HuH-7.5 (cell line): ENCODE measurements around the gene BBS1.
"Not testable (repeated sequence)": the region's sequence is repeated elsewhere in the genome, so short reads cannot be mapped to it uniquely, and the experiment has no call there.

Source experiments
- DNase-seq: peaks from one replicate; pipeline ENCODE4 v3.0.0; 2011; ENCODE audit warnings: low spot score

BBS1 gene

DNA sequence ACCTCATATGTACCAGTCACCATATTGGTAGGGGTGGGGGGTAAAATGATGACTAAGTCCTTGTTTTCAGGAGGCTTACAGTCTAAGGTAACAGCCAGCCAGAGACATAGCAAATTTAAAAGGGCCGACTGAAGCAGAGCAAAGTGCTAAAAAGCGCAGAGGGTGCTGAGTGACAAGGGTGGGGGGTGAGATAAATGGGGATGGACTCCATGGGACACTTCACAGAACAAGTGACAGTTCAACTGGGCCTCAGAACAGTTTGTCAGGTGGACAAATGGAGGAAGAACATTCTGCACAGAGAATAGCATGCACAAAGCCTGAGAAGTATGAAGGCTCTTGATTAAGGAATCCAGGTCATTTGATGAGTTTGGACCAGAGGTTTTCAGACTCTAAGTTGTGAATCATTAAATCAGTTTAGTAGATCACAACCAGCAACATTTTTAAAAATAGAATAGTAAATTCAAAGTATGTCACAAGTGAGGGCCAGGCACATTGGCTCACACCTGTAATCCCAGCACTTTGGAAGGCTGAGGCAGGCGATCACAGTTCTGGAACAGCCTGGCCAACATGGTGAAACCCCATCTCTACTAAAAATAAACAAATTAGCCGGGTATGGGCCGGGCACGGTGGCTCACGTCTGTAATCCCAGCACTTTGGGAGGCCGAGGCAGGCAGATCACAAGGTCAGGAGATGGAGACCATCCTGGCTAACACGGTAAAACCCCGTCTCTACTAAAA lies 14.0 kb downstream of the BBS1 start:
- DNase-seq, result no peak

DNA sequence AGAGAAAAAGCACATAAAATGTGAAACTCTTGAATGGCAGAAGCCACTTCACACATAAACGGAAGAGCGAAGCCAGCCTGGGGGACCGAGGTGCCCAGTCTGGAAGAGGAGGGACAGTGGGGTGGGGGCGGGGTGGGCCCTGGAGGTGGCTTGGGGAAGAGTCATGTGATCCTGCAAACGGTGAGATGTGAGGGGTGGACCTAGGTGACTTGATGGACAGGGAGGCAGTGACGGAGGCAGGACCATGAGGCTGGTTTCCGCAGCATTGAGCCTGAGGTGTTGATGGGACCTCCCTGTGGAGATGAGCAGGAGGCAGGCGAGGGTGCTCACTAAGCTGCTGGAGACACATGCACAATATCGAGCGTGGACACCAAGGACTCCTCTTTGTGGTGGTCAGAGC lies 18.6 kb downstream of the BBS1 start:
- DNase-seq, result no peak

DNA sequence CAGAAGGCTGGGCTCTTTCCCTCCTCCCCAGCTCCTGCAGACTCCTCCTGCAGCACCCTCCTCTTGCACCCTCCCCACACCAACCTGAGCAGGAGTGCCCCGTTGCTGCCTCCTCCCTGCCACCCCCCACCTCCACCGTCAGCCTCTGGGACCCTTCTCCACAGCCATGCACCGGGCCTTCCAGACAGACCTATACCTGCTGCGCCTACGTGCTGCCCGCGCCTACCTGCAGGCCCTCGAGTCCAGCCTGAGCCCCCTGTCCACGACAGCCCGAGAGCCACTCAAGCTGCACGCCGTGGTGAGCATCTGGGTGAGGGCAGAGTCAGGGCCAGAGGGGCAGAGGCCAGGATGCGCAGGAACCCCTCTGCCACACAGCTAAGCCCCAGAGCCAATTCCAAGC lies 19.2 kb downstream of the BBS1 start:
- no peak for DNase-seq

DNA sequence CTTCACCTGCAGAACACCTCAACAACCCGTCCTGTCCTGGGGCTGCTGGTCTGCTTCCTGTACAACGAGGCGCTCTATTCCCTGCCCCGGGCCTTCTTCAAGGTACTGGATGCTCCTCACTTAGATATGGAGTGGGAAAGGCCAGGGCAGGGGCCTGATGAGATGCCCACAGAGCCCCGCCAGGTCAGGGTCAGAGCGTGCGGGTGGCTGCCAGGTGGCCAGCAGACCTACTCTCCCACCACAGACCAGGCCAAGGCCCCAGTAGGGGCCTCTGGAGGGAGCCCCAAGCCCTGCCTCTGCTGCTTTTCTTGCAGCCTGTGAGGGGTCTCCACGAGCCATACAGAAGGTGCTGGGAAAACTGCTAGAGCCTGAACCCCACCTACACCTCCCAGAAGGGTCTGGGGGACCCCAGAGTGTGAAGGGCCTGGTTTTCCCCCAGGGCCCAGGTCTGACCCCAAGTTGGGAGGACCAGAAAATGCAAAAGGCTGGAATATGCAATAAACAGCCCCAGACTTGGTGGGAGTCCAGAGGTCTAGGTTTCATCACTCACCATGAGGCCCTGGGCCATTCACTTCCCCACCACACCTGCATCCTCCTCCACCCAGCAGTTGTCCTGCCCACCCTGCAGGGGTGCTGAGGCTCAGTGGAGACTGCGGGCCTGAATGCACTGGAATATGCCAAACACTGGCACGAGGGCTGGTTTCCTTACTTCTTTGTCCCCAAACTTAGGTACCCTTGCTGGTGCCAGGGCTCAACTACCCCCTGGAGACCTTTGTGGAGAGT lies 20.7 kb downstream of the BBS1 start:
- no peak for DNase-seq

DNA sequence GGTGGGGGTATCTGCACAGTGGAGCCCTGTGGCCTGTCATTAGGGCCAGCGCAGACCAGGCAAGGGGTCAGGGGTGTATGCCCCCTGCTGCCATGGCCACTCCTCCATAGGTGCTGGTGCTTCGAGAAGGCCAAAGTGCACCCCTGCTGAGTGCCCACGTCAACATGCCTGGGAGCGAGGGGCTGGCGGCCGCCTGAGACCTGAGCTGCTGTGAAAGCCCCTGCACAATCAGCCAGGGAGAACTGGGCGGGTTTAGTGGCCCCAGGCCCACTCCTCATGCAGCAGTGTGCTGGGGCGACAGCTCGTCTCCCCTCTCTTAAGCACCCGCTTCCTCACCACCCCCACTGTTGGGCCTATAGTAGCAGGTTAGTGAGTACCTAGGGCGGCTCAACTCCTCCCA lies 21.4 kb downstream of the BBS1 start:
- DNase-seq, result no peak

DNA sequence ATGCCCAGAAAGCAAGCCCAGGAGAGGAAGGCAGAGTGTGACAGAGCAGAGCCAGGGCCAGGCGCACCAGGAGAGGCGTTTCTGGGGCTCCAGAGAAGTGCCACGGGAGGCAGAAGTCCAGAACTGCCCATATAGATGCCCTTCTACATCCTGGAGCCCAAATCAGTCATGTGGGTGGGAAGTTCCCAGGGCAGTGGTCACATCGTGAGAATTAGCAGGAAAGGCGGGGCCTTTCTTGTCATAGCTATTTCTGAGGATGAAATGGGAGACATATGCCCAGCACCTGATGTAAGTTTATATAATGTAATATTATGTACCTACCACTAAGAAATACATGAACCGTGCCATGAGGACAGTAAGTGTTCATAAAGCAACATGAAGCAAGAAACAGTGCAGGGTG lies 22.3 kb downstream of the BBS1 start:
- DNase-seq, result no peak

DNA sequence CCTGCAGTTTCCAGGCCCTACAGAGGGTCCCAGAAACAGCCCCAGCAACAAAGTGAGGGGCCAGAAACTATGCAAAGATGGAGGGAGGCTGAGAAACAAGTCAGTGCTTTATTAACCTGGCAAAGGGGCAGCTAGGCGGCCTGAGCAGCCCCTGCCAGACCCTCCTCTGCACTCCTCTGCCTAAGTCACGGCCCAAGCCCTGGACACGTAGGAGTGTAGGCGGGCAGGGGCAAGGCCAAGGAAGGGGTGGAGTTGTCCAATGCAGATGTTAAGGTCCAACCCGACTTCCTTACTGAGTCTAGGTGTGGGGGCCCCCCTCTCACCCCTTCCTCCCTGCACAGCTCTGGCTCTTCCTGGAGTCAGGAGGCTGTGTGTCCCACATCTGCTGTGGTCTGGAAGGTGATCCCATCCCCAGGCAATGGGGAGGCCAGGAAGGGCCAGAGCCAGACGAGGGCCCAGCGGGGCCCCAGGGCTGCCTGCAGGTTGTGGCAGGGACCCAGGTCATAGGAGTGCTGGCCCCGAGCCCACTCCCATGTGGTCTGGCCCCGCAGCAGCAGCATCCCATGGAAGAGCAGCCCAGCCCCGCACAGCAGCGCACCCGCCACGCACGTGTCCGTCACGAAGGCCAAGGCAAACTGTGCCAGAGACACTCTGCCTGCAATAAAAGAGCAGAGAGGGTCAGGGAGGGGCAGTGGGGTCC lies 28.9 kb downstream of the BBS1 start:
- no peak for DNase-seq

DNA sequence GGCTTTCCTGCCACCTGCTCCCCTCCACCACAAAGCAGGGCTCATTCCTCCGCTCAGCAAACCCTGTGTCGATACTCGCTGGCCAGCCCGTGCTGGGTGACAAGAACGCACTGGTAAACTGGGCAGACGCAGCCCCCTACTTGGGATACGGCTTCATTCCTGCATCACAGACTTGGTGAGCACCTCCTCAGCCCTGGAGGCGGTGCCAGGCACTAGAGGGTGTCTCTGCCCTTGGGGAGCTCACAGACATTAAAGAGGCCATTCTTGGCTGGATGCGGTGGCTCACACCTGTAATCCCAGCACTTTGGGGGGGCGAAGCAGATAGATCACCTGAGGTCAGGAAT lies 29.4 kb downstream of the BBS1 start:
- DNase-seq, result no peak

DNA sequence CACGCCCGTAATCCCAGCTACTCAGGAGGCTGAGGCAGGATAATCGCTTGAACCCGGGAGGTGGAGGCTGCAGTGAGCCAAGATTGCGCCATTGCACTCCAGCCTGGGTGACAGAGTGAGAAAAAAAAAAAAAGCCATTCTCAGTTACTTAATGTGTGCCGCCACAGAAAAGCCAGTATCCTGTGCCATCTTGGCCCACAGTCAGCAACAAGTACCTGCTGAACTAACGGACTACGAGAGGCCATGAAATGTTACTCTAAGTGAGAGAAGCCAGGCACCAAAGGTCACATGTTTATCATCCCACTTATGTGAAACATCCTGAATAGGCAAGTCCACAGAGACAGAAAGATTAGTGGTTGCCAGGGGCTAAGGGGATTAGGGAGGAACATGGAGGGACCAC lies 30.2 kb downstream of the BBS1 start:
- DNase-seq, result not testable (repeated sequence)

DNA sequence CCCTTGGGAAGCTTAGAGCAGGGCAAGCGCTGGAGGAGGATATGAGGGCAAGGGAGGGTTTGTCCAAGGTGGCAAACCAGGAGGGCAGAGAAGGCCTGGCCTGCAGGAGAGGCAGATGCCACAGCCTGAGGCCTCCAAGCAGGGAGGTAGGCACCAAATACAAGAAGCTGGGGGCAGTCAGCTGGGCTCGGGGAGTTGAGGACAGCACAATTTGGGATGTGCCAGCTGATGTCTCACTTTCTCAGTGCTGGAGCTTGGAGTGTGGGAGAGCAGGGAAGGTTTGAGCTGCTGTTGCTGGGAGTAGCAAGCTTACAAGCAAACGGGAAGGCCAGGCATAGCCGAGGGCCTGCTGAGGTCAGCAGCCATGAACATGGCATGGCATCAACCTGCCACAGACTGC lies 31.5 kb downstream of the BBS1 start:
- DNase-seq, result no peak

DNA sequence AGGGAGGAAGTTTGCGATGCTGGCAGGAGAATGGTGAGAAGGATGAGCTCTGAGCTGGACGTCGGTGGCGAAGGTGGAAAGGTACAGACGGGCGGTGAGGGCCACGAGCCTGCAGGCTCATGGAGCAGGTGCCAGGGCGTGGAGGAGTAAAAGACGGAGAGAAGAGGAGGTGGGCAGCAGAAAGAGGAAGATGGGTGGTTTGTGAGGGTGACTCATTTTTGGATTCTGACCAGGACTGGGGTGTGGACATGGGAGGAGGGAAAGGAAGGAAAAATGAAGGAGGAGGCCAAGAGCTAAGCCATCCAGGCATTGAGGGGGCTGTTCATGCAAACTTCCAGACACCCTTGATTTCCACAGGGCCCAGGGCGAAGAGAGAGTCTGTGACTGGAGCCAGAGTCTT lies 31.9 kb downstream of the BBS1 start:
- no peak for DNase-seq

DNA sequence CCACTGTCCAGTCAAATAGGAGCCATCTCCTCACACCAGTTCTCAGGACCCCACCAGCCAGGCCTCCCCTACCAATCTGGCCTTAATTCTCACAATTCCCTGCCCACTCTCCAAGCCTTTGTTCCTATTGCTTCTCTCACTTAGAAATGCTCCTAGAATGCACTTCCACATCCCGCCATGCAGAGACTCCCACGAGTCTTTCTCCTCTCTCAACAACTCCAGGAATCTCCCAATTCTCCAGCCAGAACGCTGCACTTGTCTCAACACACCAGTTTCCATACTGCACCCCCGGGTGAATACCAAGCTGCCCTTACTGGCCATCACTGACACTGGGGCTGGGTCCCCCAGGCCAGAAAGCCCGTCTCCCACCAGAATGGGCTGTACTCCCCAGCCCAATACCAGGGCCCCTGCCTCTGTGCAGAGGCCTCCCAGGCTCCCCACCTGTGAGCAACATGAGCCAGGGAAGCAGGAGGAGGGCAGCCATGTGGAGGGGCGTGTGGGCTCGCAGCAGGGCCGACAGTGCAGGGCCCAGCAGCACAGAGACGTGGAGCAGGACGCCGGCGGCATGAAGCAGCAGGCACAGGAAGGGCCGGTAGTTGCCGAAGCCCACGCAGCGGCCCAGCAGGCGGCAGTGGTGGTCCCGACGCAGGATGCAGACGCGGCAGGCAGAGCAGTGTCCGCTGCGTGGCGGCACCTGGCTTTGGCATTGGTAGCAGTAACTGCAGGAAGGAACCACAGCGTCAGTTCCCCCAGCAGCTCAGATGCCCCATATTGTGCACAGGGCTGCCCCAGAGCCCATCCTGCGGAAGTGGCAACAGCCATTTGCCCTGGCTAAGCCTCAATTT lies 33.0 kb downstream of the BBS1 start:
- no peak for DNase-seq

DNA sequence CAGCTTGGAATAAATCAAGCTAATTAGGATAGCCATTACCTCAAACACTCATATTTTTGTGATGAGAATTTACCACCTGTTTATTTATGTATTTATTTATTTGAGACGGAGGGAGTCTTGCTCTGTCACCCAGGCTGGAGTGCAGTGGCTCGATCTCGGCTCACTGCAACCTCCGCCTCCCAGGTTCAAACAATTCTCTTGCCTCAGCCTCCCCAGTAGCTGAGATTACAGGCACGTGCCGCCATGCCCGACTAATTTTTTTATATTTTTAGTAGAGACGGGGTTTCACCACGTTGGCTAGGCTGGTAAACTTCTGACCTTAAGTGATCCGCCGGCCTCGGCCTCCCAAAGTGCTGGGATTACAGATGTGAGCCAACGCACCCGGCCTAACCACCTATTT lies 34.5 kb downstream of the BBS1 start:
- not testable (repeated sequence) for DNase-seq

DNA sequence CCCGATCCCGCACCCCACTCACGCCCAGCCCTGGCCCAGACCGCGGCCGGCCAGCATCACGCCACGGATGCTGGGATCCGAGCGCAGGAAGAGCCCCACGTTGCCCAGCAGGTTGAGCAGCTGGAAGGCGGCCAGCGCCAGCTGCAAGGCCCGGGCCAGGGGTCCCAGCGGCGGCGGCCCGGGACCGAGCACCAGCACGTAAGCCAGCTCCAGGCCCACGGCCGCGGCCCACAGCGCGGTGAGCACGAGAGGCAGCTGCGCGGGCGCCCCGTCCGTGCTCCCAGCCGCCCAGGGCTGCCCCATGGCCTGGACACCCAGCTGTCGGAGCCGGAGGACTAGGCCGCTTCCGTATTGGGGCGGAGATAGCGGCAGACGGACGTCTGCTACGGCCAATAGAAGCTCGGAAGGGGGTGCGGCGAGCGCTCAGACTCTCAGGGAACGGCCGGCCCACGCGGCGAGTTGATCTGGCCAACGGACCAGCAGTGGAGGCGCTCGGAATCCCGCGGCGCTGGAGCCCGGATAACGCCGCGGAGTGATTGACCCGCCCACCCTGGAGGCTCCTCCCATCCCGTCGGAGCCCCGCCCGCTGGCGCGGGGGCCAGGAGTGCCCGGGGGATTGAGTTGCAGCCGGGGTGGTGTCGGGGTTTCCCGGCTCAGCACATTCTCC lies 35.4 kb downstream of the BBS1 start, which contains the start of gene ZDHHC24:
Gene ZDHHC24, minus strand, starts transcription at position 348 of the 667 bp plus-strand sequence. Its CDS starts 45 bp downstream, at position 303.
- DNase-seq, result peak; percentile 100

DNA sequence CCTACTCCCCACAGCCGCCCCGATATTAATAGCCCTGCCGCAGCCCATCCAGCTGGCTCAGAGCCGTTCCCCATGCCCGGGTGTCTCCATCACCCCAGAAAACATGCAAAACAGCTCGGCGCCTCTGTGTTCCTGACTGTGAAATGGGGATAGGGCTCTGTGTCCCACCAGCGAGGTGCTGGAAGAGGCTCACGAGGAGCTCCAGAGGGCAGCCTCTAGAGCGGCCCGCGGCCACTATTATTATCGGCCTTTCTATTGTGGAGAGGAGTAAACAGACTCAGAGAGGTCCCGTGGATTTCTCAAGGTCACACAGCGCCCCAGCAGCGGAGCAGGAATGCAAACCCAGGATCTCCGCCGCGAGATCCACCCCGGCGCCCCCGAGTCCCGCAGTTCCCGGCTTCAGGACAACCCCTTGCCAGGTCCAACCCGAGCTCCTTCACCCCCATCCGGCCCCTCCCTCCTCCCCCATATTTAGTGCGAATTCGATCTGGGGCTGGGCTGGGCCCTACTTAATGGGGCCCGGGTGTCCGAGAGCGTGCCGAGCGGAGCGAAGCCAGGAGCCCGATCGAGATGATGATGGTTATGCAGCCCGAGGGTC lies 36.0 kb downstream of the BBS1 start, which contains the start of gene ACTN3:
Gene ACTN3, plus strand, starts transcription at position 536 of the 598 bp plus-strand sequence. Its CDS starts 35 bp downstream, at position 571.
- peak; percentile 95 for DNase-seq

DNA sequence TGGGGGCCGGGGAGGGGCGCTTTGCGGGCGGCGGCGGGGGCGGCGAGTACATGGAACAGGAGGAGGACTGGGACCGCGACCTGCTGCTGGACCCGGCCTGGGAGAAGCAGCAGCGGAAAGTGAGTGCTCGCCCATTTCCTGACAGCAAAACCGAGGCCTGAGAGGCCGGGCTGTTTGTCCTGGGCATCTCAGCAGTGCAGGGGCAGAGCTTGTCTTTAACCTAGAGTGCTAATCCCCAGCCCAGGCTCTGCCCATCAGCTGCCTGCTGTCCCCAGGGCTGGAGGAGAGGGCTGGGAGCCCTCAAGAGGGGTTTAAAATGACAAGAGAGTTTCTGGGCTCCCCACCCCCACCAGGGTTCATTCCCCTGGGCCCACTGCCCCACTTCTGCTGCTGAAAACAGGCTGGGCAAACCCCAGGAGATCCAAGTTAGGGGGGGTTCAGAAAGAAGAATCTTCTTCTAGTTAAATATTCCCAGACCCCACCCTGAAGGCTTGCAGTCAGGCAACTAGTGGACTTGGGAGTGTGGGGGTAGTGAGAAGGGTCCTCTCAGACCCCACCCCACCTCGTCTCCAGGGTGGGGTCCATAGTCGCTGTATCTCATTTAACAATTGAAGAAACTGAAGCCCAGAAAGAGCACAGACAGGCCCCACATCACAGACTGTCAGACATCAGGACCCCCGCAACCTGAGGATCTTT lies 36.7 kb downstream of the BBS1 start:
- peak; percentile 90 for DNase-seq

DNA sequence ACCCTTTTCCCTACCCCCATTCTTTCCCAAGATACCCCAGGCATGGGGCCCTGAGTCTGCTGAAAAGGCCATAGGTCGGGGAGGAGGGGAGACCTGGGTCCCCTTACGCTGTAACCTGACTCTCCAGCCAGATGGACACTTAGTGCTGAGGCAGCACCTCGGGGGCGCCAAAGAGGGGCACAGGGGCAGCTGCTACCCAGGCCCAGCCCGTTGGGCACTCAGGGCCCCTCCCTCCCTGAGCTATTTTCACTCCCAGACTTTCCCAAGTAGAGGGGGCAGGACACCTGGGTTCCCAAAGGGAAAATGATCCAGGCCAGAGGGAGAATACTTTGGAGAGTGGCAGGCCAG lies 37.2 kb downstream of the BBS1 start:
- peak; percentile 77 for DNase-seq

DNA sequence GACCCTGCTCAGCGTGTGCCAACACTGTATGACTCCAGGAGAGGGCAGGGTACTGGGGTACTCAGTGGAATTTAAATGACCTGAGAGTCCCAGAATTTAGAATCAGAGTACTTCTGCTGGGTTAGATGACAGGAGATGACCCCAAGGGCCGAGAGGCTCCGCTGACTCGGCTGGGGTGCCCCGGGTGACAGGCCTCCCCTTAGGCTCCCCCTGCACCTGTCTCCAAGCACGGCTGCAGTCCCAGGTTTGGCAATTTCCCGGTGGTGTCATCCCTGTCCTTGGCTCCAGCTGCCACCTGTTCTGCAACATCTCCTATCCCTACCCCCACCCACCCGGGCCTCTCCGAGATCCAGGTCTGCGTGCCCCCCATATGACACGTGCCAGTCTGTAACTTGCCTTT lies 37.6 kb downstream of the BBS1 start:
- peak; percentile 70 for DNase-seq

DNA sequence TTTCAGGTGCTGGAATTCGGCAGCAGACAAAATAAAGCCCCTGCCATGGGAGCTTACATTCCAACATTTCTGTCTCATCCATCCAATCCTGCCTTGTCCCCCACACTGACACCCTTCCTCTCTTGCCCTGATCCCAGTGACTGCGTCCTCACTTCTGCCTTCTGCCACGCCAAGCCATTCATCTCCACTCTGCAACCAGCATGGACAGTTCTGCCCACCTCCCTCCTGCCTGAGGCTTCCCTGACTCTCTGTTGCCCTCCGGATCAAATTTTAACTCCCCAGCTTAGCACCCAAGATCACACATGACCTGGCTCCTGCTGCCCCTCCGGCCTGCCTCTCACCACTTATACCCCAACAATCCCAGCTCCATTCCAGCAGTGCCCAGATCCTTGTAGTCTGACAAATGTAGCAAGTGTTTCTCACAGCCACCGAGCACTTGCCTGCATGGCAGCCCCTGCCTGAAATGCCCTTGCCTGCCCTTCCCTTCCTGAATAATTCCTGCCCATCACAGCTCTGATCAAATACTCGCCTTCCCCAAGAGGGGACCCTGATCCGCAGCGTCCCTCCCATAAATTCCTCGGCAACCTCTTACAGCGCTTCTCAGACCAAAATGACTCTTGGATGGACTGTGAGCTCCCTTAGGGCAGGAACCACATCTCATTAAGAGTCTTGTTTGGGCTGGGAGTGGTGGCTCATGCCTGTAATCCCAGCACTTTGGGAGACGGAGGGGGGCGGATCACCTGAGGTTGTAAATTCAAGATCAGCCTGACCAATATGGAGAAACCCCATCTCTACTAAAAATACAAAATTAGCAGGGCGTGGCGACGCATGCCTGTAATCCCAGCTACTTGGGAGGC lies 38.6 kb downstream of the BBS1 start:
- no peak for DNase-seq
